ENCODE data around the gene LTBP1.
"Not testable (repeated sequence)": the region's sequence is repeated elsewhere in the genome, so short reads cannot be mapped to it uniquely, and the experiment has no call there.

The LTBP1 gene

DNA sequence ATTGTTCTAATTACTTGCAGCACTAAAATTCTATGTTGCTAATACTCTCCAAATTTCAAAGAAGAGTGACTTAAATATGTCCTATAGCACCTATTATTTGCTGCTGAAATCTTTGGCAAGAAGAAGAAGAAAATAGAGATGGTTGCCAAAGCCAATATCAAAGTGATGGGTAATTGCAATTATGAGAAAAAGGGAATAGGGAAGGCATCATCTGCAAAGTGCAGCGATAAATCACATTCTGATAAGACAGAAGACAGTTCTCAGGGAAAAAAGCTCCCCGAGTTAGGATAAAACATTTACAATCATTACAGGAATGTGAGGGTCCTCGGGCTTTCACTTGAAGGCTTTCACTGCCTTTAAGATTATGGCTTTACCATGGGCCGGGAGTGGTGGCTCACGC lies 457.6 kb downstream of the LTBP1 start:
- DNase-seq (ENCODE audit: low read depth in 2 of 3, low spot score in 2 of 3) = no peak

DNA sequence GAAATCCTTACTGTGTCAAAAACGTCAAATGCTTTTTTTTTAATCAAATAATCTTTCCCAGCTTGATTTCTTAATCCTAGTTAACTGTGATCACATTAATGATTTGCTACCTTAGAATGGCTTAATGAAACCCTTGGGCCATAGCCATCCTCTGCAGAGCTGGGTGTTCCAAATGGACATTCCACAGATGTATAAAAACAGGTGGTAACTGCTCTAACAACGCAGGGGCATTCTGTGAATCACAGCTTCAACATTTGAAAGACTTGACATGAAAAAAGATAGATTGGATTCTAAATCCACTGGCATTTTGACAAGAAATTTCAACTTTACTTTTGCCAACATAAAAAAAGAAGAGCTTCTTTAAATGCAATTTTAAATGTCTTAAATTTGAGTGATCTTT lies 459.9 kb downstream of the LTBP1 start:
- DNase-seq (ENCODE audit: low read depth in 2 of 3, low spot score in 2 of 3) = no peak

DNA sequence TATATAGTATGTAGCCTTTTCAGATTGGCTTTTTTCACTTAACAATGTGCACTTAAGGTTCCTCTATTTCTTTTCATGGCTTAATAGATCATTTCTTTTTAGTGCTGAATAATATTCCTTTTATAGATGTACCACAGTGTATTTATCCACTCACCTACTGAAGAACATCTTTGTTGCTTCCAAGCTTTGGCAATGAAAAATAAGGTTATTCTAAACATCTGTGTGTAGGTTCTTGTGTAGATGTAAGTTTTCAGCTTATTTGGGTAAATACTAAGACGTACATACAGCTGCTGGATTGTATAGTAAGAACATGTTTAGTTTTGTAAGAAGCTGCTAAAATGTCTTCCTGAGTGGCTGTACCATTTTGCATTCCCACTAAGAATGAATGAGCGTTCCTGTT lies 461.4 kb downstream of the LTBP1 start:
- DNase-seq (ENCODE audit: low read depth in 2 of 3, low spot score in 2 of 3) = no peak

DNA sequence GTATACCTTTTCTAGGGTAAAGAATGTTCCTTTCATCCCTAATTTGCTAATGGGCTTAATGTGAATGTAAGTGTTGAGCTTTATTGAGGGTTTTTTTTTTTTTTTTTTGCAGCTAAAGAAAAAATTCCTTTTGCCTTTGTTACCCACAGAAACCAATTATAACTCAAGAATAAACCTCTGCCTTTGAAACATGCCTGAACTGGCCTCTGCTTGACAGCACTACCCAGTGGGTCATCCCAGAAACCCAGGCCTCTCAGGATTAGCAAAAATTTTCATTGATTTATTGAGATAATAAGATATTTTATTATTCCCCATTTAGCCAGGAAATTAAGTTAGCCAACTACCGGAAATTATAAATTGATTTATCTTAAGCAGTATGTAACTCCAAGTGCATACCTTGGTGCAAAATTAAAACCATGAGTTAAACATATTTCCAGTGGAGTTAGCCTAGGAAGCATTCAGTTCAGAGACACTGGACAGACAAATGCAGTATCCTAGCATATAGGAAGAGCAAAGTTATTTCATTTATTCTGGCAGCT lies 462.7 kb downstream of the LTBP1 start:
- no peak for DNase-seq (ENCODE audit: low read depth in 2 of 3, low spot score in 2 of 3)

DNA sequence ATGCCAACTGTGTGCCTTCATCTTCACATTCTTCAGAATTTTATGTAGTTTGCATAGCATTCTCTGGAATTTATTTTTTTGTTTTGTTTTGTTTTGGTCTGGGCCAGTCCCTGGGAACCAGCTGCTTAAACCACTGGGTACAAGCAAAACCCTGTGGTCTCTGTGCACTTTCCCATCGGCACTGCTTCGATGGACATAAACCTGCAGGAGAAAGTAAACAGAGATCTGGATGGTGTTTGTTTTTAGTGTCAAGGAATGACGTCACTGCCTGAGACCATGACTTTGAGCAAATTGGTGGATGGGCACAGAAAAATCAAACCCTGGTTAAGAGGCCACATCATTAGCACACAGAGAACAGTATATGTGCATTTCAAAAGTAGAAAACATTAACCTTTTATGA lies 465.0 kb downstream of the LTBP1 start:
- no peak for DNase-seq (ENCODE audit: low read depth in 2 of 3, low spot score in 2 of 3)

DNA sequence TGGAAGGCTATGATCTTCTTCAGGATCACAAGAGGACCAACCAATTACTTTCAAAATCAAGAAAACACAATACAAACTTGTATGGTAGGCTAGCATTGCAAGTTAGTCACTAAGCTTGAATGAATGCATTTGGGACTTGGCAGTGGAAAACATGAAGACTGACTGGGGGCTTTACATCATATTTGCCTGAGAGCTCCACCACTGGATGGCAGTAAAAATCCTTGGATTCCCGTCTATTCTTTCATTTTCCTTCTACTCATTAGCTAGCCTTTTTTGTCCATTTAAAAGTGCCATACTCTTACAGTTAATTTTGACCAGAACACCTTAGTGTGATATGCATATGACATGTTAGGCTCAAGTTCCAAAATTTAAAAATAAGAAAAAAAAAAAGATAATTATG lies 466.2 kb downstream of the LTBP1 start:
- no peak for DNase-seq (ENCODE audit: low read depth in 2 of 3, low spot score in 2 of 3)

DNA sequence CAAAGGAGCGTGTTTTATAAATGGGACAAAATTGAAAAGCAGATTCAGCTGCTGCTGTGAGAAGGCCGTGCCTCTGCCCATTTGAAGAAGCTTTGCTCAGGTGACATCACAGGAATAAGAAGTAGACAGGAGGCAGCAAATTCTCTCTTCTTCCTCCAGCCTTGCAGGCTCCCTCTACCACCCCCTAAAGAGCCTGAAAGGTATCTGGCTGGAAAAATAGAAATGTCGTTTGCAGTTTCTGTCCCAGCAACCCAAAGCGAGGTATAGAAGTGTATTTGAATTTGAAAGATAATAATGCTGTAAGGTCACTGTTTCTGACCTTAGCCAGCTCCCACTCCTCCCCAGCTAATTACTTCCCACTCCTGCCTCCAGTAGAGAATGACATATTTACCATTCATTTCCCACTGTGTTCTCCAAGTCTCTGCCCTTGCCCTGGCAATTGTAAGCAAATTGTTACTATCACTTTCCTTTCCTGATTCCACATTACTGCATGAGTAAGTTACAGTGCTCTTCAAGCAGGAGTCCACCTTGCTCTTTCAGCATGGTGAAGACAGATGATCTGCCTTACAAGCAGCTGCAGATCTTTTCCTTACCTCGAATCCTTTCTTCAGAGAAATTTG lies 472.9 kb downstream of the LTBP1 start:
- DNase-seq (ENCODE audit: low read depth in 2 of 3, low spot score in 2 of 3) = no peak

DNA sequence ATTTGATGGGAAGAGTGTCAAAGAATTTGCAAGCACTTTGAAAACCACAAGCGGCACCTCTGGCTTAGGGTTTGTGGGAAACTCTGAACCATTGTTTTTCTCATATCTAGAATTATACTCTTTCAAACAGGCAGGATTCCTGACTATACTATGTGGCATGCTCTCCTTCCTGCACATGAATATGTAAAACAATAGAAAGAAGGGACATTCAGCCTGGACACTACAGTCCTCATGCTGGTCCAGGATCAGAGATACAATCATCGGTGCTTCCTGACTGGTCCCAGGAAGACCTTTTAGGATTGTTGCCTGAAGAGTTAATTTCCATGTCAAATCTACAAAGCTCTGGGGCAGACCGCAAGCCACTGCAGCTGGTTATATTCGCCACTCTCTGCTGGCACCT lies 474.0 kb downstream of the LTBP1 start:
- no peak for DNase-seq (ENCODE audit: low read depth in 2 of 3, low spot score in 2 of 3)

DNA sequence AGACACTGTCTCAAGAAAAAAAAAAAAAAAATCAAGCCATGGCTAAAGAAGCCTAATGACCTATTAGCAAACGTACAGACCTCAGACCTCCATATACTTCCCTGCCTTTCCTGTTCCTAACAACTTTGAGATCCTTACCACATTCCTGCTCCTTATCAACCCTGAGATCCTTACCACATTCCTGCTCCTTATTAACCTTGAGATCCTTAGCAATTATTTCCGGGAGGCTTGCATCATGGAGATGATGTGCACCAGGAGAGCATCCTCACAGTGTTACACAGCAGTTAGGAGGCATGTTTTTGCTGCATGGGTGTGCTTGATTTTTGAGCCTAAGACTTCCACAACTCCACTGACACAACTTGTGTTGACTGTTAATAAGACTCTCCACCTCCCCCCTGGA lies 475.1 kb downstream of the LTBP1 start:
- DNase-seq (ENCODE audit: low read depth in 2 of 3, low spot score in 2 of 3) = no peak

DNA sequence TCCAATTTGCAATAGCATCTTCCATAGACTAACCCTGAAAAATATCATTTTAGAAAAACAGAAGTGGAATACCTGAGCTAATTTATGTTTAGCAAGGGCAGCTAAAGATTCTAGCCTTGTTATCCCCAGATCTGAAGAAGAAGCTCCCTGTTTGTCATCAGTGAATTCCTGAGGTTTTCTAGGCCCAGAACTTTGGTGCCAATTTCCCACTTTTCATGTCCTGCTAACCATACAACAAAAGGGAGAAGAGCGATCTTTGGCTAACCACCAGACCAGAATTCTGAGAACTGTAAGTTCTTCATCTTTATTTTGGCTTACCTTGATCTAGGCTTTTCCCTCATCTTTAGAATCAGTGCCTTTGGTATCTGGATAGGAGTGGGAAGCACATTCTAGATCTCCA lies 478.4 kb downstream of the LTBP1 start:
- DNase-seq (ENCODE audit: low read depth in 2 of 3, low spot score in 2 of 3) = no peak

DNA sequence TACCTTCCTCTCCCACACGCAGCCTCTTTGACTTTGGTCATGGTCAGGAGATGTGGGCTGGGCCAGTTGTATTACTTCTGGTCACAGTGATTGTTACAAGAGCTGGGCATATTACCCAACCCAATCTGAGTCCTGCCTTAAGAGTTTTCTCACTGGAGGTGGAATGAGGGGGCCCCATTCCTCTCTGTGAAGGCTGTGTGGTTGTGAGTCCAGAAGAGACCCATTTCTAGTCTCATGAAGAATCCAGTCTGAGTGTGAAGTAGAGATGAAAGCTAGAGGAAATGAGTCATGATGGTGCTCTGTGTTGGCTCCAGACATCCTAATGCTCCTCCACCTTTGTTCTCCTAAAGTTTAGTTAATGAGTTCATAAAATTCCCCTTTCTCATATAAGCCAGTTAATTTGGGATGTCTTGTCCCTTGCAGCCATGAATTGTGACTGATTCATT lies 478.9 kb downstream of the LTBP1 start:
- DNase-seq (ENCODE audit: low read depth in 2 of 3, low spot score in 2 of 3) = no peak

DNA sequence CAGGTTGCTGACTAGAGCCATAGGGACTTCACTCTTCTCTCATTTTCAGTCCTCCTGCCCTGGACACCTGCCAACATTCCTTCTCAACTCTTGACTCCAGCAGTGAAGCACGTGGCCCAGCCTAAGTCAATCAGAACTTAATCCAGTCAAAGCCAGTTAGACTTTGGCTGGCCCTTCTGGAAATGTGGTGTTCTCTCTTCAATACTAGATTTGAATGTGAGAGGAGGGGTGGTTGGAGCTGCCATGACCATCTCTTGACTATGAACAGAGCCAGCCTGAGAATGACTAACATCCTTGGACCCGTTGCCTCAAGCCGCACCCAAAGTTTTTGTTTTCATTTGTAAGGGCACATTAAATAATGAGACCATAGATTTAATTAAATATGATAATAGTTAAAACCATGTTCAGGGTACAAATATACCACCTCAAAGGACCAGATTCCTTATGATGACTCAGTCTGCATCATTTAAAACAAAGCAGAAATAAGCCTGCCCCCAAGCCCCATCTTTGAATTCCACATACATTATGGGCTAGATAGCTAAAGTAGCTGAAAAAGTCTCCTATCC lies 480.0 kb downstream of the LTBP1 start:
- DNase-seq (ENCODE audit: low read depth in 2 of 3, low spot score in 2 of 3) = no peak

DNA sequence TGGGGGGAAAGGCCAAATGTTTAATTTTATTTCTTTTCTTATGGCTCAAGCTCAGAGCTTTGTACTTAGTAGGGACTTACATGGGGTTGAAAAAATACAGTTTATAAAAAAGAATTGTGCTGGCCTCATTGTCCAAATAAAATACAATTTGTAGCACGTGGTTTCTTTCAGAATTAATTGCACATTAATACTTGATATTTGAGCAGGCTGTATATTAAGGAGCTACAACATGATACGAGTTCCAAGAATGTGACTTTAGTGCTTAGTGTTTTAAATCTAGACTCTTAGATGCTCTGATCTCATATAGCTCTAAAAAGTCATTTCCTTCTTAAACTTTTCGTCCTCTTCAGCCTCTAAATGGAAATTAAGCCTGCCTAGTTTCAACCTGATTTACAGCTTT lies 483.3 kb downstream of the LTBP1 start:
- DNase-seq (ENCODE audit: low read depth in 2 of 3, low spot score in 2 of 3) = no peak

DNA sequence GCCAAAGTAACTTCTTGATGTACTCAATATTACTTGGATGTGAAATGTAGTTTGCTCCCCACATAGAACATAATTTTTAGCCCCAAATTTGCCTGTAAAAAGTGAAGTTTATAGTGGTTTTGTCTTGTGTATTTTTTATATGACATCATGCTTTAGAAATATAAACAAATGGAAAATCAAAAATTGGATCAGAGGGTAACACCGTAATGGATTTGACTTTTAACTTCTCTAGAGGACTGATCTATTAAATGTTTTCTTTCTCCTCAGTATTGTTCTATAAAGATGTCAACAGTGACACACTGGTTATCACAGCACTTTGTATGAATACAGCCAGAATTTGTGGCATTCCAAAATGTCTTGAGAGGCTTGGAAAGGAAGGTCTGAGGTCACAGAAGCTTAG lies 484.1 kb downstream of the LTBP1 start:
- DNase-seq (ENCODE audit: low read depth in 2 of 3, low spot score in 2 of 3) = no peak

DNA sequence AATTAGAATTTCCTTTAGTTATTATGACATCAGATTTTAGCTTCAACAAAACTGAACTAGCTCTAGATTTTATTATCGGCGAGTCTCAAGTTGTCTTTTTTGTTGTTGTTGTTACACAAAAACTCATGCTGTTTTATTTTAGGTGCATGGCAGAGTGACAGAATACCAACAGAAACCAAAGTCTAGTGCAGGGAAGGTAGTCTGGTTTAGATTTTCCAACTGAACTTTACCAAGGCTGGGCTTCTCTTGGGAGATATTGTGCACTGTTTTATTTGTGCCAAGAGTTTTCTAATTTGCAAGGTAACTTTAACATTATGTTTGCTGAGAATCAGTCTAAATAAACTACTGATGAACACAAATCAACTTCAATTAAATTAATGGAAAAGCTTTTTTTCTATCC lies 486.1 kb downstream of the LTBP1 start:
- DNase-seq (ENCODE audit: low read depth in 2 of 3, low spot score in 2 of 3) = no peak

DNA sequence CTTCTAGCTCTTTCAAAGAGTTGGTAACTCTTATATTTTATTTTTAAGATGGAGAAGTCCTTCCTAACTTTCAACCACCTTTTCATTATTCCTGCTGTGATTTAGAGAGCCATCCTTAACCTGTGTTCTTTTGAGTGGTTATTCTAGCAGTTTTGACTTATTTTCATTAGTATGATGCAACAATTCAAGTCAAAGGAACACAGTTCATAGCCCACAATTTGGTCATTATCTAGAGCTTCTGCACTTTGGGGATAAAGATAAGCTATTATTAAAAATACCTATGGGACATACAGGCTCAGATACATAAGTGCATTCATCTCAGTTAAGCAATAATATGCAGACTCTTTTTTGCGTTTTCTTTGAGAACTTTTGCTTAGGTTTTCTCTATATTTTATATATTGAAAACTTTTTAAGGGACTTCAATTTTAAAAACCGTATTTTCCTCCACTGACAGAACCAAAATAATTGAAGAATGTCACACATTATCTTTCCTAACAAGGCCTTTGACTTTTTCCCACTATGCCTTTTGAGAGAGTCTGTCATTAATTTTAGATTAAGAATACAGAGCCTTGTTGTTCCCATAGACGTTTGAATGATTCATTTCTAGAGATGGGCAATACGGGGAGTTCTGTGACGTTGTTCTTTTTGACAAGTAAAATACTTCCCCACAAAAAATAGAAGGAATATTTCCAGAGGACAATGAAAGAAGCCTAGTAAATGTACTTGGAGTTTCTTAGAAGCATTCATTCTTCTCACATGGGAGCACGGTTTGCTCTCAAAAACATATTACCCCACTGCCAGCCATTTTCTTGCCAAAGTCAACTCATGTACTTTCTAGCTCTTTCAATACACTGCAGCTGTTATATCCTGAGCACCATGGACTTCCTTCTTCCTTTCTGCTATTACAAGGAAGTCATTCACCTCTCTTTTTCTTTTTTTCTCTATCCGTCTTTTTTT lies 486.8 kb downstream of the LTBP1 start:
- DNase-seq (ENCODE audit: low read depth in 2 of 3, low spot score in 2 of 3) = no peak

DNA sequence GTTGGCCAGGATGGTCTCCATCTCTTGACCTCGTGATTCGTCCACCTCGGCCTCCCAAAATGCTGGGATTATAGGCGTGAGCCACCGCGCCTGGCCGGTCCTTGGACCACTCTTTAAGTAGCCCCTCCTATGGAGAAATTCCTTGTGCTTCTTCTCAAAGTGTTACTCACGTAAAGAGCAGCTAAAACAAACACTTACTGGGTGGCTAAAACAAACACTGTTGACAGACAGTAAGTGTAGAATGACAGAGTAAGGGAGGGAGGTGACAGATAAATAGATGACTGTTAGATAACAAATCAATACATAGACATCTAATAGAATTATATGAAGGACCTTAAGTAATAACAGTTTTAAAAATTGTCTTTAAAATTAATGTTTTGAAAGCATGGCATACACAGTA lies 488.8 kb downstream of the LTBP1 start:
- no peak for DNase-seq (ENCODE audit: low read depth in 2 of 3, low spot score in 2 of 3)

DNA sequence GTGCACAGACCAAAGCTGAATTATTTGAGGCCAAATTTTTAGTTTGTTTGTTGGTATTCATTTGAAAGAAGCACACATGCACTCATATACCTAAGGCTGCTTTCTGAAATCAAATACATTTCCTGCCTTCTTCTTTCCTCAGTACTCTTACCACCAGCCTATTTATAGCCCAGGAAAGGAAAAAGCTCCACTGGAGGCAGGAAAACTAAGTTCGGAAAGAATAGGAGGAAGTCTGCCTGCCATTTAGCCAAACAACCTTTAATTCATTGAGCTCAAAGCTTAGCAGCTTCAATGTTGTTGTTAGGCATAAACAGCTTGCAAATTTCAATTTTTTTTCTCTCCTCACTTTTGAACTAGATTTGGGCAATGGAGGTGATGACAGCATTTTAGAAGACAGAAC lies 489.3 kb downstream of the LTBP1 start:
- DNase-seq (ENCODE audit: low read depth in 2 of 3, low spot score in 2 of 3) = no peak

DNA sequence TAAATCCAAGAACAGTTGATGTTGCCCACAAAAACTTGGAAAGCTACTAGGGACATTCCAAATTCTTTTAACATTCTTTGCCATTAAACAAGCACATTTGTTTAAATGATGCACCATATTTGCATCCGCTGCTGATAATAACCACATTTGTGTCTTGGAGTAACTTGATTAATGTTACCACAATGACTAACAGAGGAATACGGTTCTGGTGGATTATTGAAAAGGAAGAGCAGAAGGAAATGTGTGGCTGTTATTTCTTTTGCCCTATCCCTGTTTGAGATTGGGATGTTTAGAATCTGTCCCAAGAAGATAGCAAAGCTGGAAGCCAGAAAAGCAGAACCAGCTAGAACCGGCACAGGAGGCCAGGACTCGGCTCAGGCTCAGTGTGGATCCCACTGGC lies 490.5 kb downstream of the LTBP1 start:
- DNase-seq (ENCODE audit: low read depth in 2 of 3, low spot score in 2 of 3) = no peak

DNA sequence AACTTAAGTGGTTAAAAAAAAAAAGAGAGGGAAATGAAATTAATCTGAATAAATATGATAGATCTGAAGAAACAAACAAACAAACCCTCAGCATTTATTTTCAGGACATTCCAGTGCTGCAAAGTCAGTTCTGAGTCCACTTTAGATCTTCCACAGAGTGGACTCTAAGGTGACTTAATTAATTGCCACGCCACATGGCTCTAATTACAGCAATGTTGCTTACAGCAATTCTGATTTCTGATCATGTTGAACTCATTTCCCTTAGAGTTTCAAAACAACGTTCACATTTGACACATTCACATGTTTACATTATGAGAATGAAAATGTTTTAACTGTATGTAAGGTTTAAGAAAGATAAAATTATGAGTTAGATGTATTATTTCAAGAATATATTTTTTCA lies 491.1 kb downstream of the LTBP1 start:
- DNase-seq (ENCODE audit: low read depth in 2 of 3, low spot score in 2 of 3) = no peak

DNA sequence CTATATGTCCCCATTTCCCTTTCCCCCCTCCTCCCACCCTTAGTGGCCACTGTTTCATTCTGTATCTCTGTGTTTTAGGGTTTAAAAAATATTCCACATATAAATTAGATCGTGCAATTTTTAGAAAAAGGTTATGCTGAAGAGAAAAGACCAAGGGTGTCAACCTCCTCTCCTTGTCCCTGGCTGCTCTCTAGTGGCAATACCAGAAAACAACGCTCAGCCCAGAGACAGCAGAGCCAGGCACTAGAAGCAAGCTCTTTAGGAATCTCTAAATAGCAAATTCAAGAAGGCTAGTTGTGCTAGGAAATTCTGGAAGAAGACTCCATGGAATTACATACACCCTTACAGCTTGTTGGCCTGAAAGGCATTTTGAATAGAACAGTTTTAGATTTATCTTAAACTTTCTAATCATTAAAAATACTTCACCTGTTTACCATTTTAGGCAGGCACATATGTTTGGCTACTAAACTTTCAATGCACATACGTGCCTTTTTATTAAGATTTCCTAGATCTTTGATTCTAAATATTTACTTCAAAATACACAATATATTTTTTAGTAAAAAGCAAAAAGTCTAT lies 494.6 kb downstream of the LTBP1 start:
- peak in 1 of 3 experiments; percentile 5 for DNase-seq (ENCODE audit: low read depth in 2 of 3, low spot score in 2 of 3)

DNA sequence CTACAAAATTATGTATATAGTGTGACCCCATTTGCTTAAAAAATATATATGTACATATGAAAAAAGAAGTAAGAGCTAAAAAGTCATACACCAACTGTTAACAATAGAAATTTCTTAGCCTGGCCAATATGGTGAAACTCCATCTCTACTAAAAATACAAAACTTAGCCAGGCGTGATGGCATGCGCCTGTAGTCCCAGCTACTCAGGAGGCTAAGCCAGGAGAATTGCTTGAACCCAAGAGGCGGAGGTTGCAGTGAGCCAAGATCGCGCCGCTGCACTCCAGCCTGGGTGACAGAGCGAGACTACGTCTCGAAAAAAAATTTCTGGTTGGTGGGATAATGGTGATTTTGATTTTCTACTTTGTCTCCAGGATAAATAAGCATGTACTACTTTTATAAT lies 495.3 kb downstream of the LTBP1 start:
- not testable (repeated sequence) for DNase-seq (ENCODE audit: low read depth in 2 of 3, low spot score in 2 of 3)
